Chondrocyte (in vitro differentiated cells): ENCODE measurements around the gene ATP8B4. TPM values are rescaled to one million over a fixed set of nuclear protein-coding genes. Genes with fewer than 3 reads are reported as not detected.
"Not testable (repeated sequence)": the region's sequence is repeated elsewhere in the genome, so short reads cannot be mapped to it uniquely, and the experiment has no call there.

Experiments
- DNase-seq: peaks from one replicate; pipeline ENCODE4 v3.0.0; 2021; ENCODE audit warnings: mixed read lengths, low spot score
- H3K27ac Mint-ChIP-seq: one replicate; pipeline ENCODE4 v1.8.0; 2021; ENCODE audit warnings: mild to moderate bottlenecking, moderate library complexity, mixed read lengths; ENCODE audit not compliant: unreplicated experiment
- H3K27me3 Mint-ChIP-seq: 2 replicates; pipeline ENCODE4 v1.8.0; 2021; ENCODE audit warnings: low read depth, mixed read lengths
- H3K36me3 Mint-ChIP-seq: 2 replicates; pipeline ENCODE4 v1.8.0; 2021; ENCODE audit warnings: low read depth, mixed read lengths
- H3K4me1 Mint-ChIP-seq: 2 replicates; pipeline ENCODE4 v1.8.0; 2021; ENCODE audit warnings: low read depth, mild to moderate bottlenecking, mixed read lengths
- H3K4me3 Mint-ChIP-seq: one replicate; pipeline ENCODE4 v1.8.0; 2021; ENCODE audit warnings: mild to moderate bottlenecking, moderate library complexity, mixed read lengths; ENCODE audit not compliant: unreplicated experiment
- H3K9me3 Mint-ChIP-seq: 2 replicates; pipeline ENCODE4 v1.8.0; 2021; ENCODE audit warnings: low read depth, mixed read lengths
- total RNA-seq: library from RNA; stranded (reverse); gene quantifications from 3 replicates; pipeline ENCODE4 v1.2.1, GENCODE V29; 2021
- TF ChIP-seq, protein P1 (sequence below): fragments of 200-600 bp; sonication (generic); IDR thresholded peaks from 2 replicates; pipeline ENCODE4 v1.5.0; 2021; ENCODE audit warnings: antibody characterized with exemption, mild to moderate bottlenecking, moderate library complexity

ATP8B4 gene
- total RNA-seq, 1 donor from 2014 or later = not detected

DNA sequence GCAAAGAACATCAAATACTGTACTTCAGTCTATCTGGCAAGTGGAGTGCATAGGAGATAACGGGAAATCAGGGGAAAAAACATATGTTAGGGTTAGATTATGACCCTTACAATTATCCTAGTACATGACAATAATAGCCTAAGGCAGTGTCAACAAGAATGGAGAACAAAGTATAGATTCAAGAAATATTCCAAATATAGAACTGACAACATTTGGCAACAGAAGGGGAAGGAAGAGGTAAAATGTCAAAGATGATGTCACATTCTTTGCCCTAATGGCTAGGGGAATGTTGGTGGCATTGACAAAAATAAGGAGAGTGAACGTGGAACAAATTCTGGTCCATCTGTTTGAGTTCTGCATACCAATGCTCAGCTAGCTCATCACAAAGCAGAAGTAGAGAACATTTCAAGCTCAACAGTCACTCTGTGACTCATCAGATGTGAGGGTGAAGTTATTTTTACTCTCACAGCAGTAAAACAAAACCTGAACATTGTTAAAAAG lies 15.5 kb upstream of the ATP8B4 start:
- H3K9me3 Mint-ChIP-seq = no peaks in the 10 kb centered on the region
- H3K4me3 Mint-ChIP-seq = no peak overlapping the region
- H3K4me1 Mint-ChIP-seq = peaks cover 13% of the 10 kb centered on the region
- no peaks in the 10 kb centered on the region for H3K27me3 Mint-ChIP-seq
- TF ChIP-seq, protein P1, sequence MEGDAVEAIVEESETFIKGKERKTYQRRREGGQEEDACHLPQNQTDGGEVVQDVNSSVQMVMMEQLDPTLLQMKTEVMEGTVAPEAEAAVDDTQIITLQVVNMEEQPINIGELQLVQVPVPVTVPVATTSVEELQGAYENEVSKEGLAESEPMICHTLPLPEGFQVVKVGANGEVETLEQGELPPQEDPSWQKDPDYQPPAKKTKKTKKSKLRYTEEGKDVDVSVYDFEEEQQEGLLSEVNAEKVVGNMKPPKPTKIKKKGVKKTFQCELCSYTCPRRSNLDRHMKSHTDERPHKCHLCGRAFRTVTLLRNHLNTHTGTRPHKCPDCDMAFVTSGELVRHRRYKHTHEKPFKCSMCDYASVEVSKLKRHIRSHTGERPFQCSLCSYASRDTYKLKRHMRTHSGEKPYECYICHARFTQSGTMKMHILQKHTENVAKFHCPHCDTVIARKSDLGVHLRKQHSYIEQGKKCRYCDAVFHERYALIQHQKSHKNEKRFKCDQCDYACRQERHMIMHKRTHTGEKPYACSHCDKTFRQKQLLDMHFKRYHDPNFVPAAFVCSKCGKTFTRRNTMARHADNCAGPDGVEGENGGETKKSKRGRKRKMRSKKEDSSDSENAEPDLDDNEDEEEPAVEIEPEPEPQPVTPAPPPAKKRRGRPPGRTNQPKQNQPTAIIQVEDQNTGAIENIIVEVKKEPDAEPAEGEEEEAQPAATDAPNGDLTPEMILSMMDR = no peak
- DNase-seq = no peak
- no peaks in the 10 kb centered on the region for H3K36me3 Mint-ChIP-seq
- peak overlapping the region; percentile 25 for H3K27ac Mint-ChIP-seq

GRCh38 chr15:50132251-50132984 lies 13.4 kb upstream of the ATP8B4 start:
- H3K4me1 Mint-ChIP-seq = peaks cover 13% of the 10 kb centered on the region
- not testable (repeated sequence) for H3K27ac Mint-ChIP-seq, H3K9me3 Mint-ChIP-seq, DNase-seq, H3K36me3 Mint-ChIP-seq, H3K4me3 Mint-ChIP-seq, H3K27me3 Mint-ChIP-seq

DNA sequence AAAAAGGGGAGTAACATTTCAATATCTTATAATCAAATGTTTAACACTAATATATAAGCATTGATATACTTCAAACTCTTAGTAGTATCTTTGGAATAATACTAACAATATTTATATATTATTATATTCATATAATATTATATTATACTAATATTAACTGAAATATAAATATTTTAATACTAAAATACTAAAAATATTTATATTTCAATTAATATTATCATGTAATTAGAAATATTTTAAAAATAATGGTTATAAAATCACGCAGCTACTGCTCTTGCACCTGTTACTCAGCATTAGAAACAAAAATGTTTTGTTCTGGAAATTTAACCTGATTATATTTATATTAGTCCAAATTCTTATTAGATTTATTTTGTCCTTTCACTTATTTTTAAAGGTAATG lies 12.6 kb upstream of the ATP8B4 start:
- TF ChIP-seq, protein P1 = no peak
- H3K36me3 Mint-ChIP-seq = no peaks in the 10 kb centered on the region
- H3K27me3 Mint-ChIP-seq = no peaks in the 10 kb centered on the region
- H3K27ac Mint-ChIP-seq = no peak overlapping the region
- H3K4me1 Mint-ChIP-seq = peaks cover 13% of the 10 kb centered on the region
- no peak for DNase-seq
- no peaks in the 10 kb centered on the region for H3K9me3 Mint-ChIP-seq
- H3K4me3 Mint-ChIP-seq = no peak overlapping the region

DNA sequence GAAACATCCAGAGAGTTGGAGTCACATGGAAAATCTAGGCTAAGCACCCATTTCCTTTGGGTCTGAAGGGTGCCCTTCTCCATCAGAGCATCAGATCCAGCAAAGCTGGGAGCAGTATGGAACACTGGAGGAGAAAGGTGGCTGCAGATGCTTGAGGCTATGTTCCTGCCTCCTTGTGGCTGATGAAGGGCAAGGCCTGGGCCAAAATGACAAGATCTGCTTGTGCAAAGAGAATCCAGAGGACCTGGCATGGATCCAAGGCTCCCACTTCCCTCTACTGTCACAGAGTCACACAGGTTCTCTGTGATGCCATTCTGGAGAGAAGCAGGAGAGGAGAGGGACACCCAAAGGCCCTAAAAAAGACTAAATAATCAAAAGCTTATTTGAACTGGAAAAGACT lies 9.2 kb upstream of the ATP8B4 start:
- Mint-ChIP-seq H3K27me3 (no peaks in the 10 kb centered on the region), H3K27ac (no peak overlapping the region), H3K4me1 (no peaks in the 10 kb centered on the region), H3K9me3 (peaks cover 10% of the 10 kb centered on the region), H3K36me3 (peaks cover 2% of the 10 kb centered on the region), H3K4me3 (no peak overlapping the region)
- TF ChIP-seq, protein P1 = peak; percentile 10
- no peak for DNase-seq

GRCh38 chr15:50127255-50127777 lies 8.3 kb upstream of the ATP8B4 start:
- H3K9me3 Mint-ChIP-seq = peaks cover 10% of the 10 kb centered on the region
- DNase-seq = no peak
- TF ChIP-seq, protein P1 = no peak
- H3K4me1 Mint-ChIP-seq = no peaks in the 10 kb centered on the region
- no peak overlapping the region for H3K4me3 Mint-ChIP-seq
- H3K36me3 Mint-ChIP-seq = peaks cover 2% of the 10 kb centered on the region
- no peaks in the 10 kb centered on the region for H3K27me3 Mint-ChIP-seq
- H3K27ac Mint-ChIP-seq = no peak overlapping the region
